Endodermal cell (in vitro differentiated cells): ENCODE data around the gene ALDH3B1. TPM values are rescaled to one million over a fixed set of nuclear protein-coding genes. Genes with fewer than 3 reads are reported as not detected.

Experiments used
- DNase-seq: peaks from one replicate; pipeline ENCODE4 v3.0.0-alpha.2; 2017
- H3K27ac ChIP-seq: 2 replicates; pipeline ENCODE4 v1.5.1; 2013; ENCODE audit warnings: mild to moderate bottlenecking, low read depth, low read length, moderate library complexity
- H3K27me3 ChIP-seq: 2 replicates; pipeline ENCODE4 v1.6.1; 2013; ENCODE audit warnings: mild to moderate bottlenecking, low read length, moderate library complexity; ENCODE audit not compliant: insufficient read depth, control insufficient read depth, poor library complexity, severe bottlenecking
- H3K36me3 ChIP-seq: 2 replicates; pipeline ENCODE4 v1.7.0; 2013; ENCODE audit warnings: mild to moderate bottlenecking, low read length, moderate library complexity; ENCODE audit not compliant: control insufficient read depth, insufficient read depth
- H3K4me1 ChIP-seq: one replicate; pipeline ENCODE4 v1.7.0; 2013; ENCODE audit warnings: low read length; ENCODE audit not compliant: control insufficient read depth, insufficient read depth
- H3K4me3 ChIP-seq: 2 replicates; pipeline ENCODE4 v1.5.1; 2013; ENCODE audit warnings: mild to moderate bottlenecking, low read length, moderate library complexity
- H3K9ac ChIP-seq: 2 replicates; pipeline ENCODE4 v1.6.1; 2013; ENCODE audit warnings: mild to moderate bottlenecking, low read length, moderate library complexity; ENCODE audit not compliant: poor library complexity, severe bottlenecking; ENCODE audit errors: extremely low read depth
- H3K9me3 ChIP-seq: 2 replicates; pipeline ENCODE4 v1.6.1; 2013; ENCODE audit warnings: mild to moderate bottlenecking, low read length, moderate library complexity; ENCODE audit not compliant: control insufficient read depth
- H3K27ac Mint-ChIP-seq: 2 replicates; pipeline ENCODE4 v1.8.0; 2020; ENCODE audit warnings: mixed read lengths
- H3K27me3 Mint-ChIP-seq: 2 replicates; pipeline ENCODE4 v1.8.0; 2021; ENCODE audit warnings: mild to moderate bottlenecking, mixed read lengths; ENCODE audit not compliant: insufficient read depth
- H3K36me3 Mint-ChIP-seq: 2 replicates; pipeline ENCODE4 v1.8.0; 2020; ENCODE audit warnings: low read depth, mixed read lengths
- H3K4me1 Mint-ChIP-seq: 2 replicates; pipeline ENCODE4 v1.8.0; 2020; ENCODE audit warnings: mixed read lengths
- H3K4me3 Mint-ChIP-seq: 2 replicates; pipeline ENCODE4 v1.8.0; 2020; ENCODE audit warnings: mild to moderate bottlenecking, moderate library complexity, mixed read lengths
- H3K9me3 Mint-ChIP-seq: 2 replicates; pipeline ENCODE4 v1.8.0; 2020; ENCODE audit warnings: mild to moderate bottlenecking, mixed read lengths
- CTCF ChIP-seq: fragments of 200-600 bp; sonication (generic); conservative IDR thresholded peaks from 2 replicates; pipeline ENCODE4 v1.5.0; 2021; ENCODE audit warnings: antibody characterized with exemption, mild to moderate bottlenecking
- WGBS, 2 experiments: methylation state at CpG; one replicate each; pipeline versions ENCODE4 v1.1.5 to v1.1.7; 2013; ENCODE audit warnings: missing lambda C conversion rate in 2 of 2, mixed read lengths in 1 of 2; ENCODE audit not compliant: insufficient coverage in 1 of 2, insufficient read length in 1 of 2; 5-methylcytosine and 5-hydroxymethylcytosine counted together
- total RNA-seq, 2 donors: library from RNA; stranded (reverse); fragmentation: NEBNext Ultra II Directional in 1 of 2; extraction: Animal tissue kit (Norgen Biotek cat#: 25700) in 1 of 2; gene quantifications; 2 replicates in 1 of 2; 3 replicates in 1 of 2; pipeline ENCODE4 v1.2.1, GENCODE V29; 2021

ALDH3B1 gene
- total RNA-seq, 2 donors from 2014 or later, result 0.11 TPM; not detected in 1

DNA sequence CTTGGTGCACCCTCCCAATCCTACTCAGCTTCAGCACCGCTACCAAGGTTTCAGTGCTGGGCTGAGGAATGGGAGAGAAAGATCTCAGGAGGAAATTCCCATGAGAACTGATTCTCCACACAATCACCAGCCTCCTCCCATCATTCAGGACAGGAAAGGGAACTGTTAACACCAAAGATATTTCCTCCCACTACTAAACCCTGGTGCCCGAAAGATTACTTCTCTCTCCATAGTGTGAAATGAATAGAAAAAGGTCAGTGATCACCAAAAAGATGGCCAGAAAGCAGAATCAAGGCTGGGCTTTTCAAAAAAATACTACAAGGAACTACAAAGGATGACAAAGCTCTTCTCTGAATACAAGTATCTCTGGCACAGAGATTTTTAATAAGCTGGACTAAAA lies 54.8 kb downstream of the ALDH3B1 start:
- no peaks in the 10 kb centered on the region for H3K4me1 Mint-ChIP-seq

GRCh38 chr11:68065841-68066240 lies 55.7 kb downstream of the ALDH3B1 start:
- peaks cover 91% of the 10 kb centered on the region for H3K36me3 ChIP-seq
- WGBS, 2 experiments, result 91 to 98% methylated on average over 5 of the region's 5 CpGs
- no peaks in the 10 kb centered on the region for H3K9me3 ChIP-seq
- Mint-ChIP-seq H3K9me3 (no peaks in the 10 kb centered on the region), H3K27me3 (no peaks in the 10 kb centered on the region), H3K36me3 (peaks cover 81% of the 10 kb centered on the region), H3K27ac (no peak overlapping the region), H3K4me1 (no peaks in the 10 kb centered on the region), H3K4me3 (no peak overlapping the region)
- no peak for TF ChIP-seq CTCF
- no peaks in the 10 kb centered on the region for H3K27me3 ChIP-seq
- no peaks in the 10 kb centered on the region for H3K4me1 ChIP-seq
- no peak overlapping the region for H3K4me3 ChIP-seq
- no peak for DNase-seq
- no peak overlapping the region for H3K9ac ChIP-seq
- no peak overlapping the region for H3K27ac ChIP-seq

More for the DNA sequence above, 54.8 kb downstream of the ALDH3B1 start:
- H3K36me3 Mint-ChIP-seq, result peaks cover 78% of the 10 kb centered on the region
- 86% methylated on average over 2 of the region's 2 CpGs; no CpG with 5 or more reads in 1 of the 2 experiments for WGBS, 2 experiments
- TF ChIP-seq CTCF, result no peak
- Histone ChIP-seq H3K27me3 (no peaks in the 10 kb centered on the region), H3K4me3 (no peak overlapping the region), H3K9me3 (no peaks in the 10 kb centered on the region), H3K36me3 (peaks cover 86% of the 10 kb centered on the region), H3K9ac (no peak overlapping the region), H3K27ac (no peak overlapping the region), H3K4me1 (no peaks in the 10 kb centered on the region)
- H3K4me3 Mint-ChIP-seq, result no peak overlapping the region
- no peaks in the 10 kb centered on the region for H3K27me3 Mint-ChIP-seq
- no peak overlapping the region for H3K27ac Mint-ChIP-seq
- no peak for DNase-seq
- H3K9me3 Mint-ChIP-seq, result no peaks in the 10 kb centered on the region

DNA sequence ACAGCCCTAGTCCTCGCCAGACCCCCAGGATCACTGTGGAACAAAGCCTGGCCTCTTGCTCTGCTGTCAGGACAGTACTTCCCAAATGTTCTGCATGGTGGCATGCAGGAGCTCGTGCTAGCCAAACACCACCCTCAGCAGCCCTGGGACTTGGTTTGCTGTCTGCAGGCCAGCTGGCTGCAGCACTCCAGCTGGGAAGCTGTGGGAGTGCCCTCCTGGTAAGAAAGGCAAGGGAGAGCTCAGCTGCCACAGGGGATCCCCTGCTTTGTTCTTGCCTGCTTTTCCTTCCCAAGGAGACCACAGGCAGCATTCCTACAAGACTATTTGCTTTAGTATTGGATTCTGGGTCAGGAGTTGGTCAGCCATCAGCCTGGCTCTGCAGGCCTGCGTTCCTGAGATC lies 56.6 kb downstream of the ALDH3B1 start:
- H3K4me3 ChIP-seq, result no peak overlapping the region
- TF ChIP-seq CTCF, result no peak
- no peaks in the 10 kb centered on the region for H3K4me1 ChIP-seq
- no peaks in the 10 kb centered on the region for H3K27me3 ChIP-seq
- Mint-ChIP-seq H3K4me3 (no peak overlapping the region), H3K27ac (no peak overlapping the region), H3K9me3 (no peaks in the 10 kb centered on the region), H3K36me3 (peaks cover 83% of the 10 kb centered on the region), H3K4me1 (no peaks in the 10 kb centered on the region), H3K27me3 (no peaks in the 10 kb centered on the region)
- WGBS, 2 experiments, result 89 to 92% methylated on average over 3 of the region's 3 CpGs
- DNase-seq, result no peak
- H3K36me3 ChIP-seq, result peaks cover 92% of the 10 kb centered on the region
- H3K9ac ChIP-seq, result no peak overlapping the region
- no peaks in the 10 kb centered on the region for H3K9me3 ChIP-seq
- H3K27ac ChIP-seq, result no peak overlapping the region
